Stimulated activated effector memory CD8-positive, alpha-beta T cell treated with anti-CD3 and anti-CD28 coated beads, Interleukin-12 subunit alpha, Interleukin-12 subunit beta, amount 100 ng/mL, for 72 hours (primary cell): ENCODE measurements around the gene TBC1D17.
A peak's percentile ranks its signal among the peaks of the same experiment; 100 is the strongest.

Source experiments
- ATAC-seq: fragments of 150-1000 bp; cut with Tn5 transposase; 2 replicates; pipeline ENCODE4 v1.10.0; 2021
- DNase-seq, 2 donors: peaks; one replicate each; pipeline ENCODE4 v3.0.0; 2021 to 2022; ENCODE audit warnings: low spot score in 2 of 2
- H3K27ac Mint-ChIP-seq: one replicate; pipeline ENCODE4 v1.8.0; 2022; ENCODE audit warnings: mild to moderate bottlenecking, mixed read lengths
- H3K36me3 Mint-ChIP-seq: one replicate; pipeline ENCODE4 v1.8.0; 2022; ENCODE audit warnings: mild to moderate bottlenecking, mixed read lengths
- H3K4me1 Mint-ChIP-seq: one replicate; pipeline ENCODE4 v1.8.0; 2022; ENCODE audit warnings: mixed read lengths
- H3K4me3 Mint-ChIP-seq: one replicate; pipeline ENCODE4 v1.8.0; 2022; ENCODE audit warnings: mild to moderate bottlenecking, mixed read lengths
- H3K9me3 Mint-ChIP-seq: one replicate; pipeline ENCODE4 v1.8.0; 2022; ENCODE audit warnings: mixed read lengths

The TBC1D17 gene

GRCh38 chr19:49875857-49876421, 1.6 kb upstream of the TBC1D17 start:
- no peak overlapping the region for H3K27ac Mint-ChIP-seq
- peaks cover 65% of the 10 kb centered on the region for H3K4me1 Mint-ChIP-seq
- no peaks in the 10 kb centered on the region for H3K9me3 Mint-ChIP-seq
- H3K4me3 Mint-ChIP-seq: no peak overlapping the region
- ATAC-seq (no peak), DNase-seq (no peak)
- H3K36me3 Mint-ChIP-seq: peaks cover 14% of the 10 kb centered on the region

- no peak overlapping the region for H3K27ac Mint-ChIP-seq
- peaks cover 64% of the 10 kb centered on the region for H3K4me1 Mint-ChIP-seq
- peaks cover 13% of the 10 kb centered on the region for H3K36me3 Mint-ChIP-seq
- DNase-seq: peak; percentile 91 to 97
- H3K9me3 Mint-ChIP-seq: no peaks in the 10 kb centered on the region
- ATAC-seq: peak; percentile 71
- H3K4me3 Mint-ChIP-seq: no peak overlapping the region
Observed at GRCh38 chr19:49876422-49877019, 981 bp upstream of the TBC1D17 start.

GRCh38 chr19:49877879-49878743, 609 bp downstream of the TBC1D17 start:
- ATAC-seq: peak; percentile 81
- Mint-ChIP-seq H3K4me3 (no peak overlapping the region), H3K27ac (no peak overlapping the region), H3K9me3 (no peaks in the 10 kb centered on the region), H3K36me3 (no peaks in the 10 kb centered on the region), H3K4me1 (peaks cover 60% of the 10 kb centered on the region)
- DNase-seq: peak in 1 of 2 donors; percentile 98

- H3K4me1 Mint-ChIP-seq: peaks cover 66% of the 10 kb centered on the region
- H3K4me3 Mint-ChIP-seq: no peak overlapping the region
- DNase-seq (no peak), ATAC-seq (no peak)
- H3K27ac Mint-ChIP-seq: no peak overlapping the region
- H3K36me3 Mint-ChIP-seq: no peaks in the 10 kb centered on the region
- no peaks in the 10 kb centered on the region for H3K9me3 Mint-ChIP-seq
Observed at GRCh38 chr19:49878744-49879070, 1.2 kb downstream of the TBC1D17 start.

- peaks cover 59% of the 10 kb centered on the region for H3K4me1 Mint-ChIP-seq
- H3K27ac Mint-ChIP-seq: no peak overlapping the region
- no peaks in the 10 kb centered on the region for H3K36me3 Mint-ChIP-seq
- H3K4me3 Mint-ChIP-seq: no peak overlapping the region
- ATAC-seq (no peak), DNase-seq (no peak)
- H3K9me3 Mint-ChIP-seq: no peaks in the 10 kb centered on the region
Observed at GRCh38 chr19:49879243-49879963, 1.9 kb downstream of the TBC1D17 start.

- H3K27ac Mint-ChIP-seq: peak overlapping the region; percentile 87
- H3K36me3 Mint-ChIP-seq: no peaks in the 10 kb centered on the region
- peaks cover 50% of the 10 kb centered on the region for H3K4me1 Mint-ChIP-seq
- no peak for ATAC-seq
- no peak overlapping the region for H3K4me3 Mint-ChIP-seq
- no peaks in the 10 kb centered on the region for H3K9me3 Mint-ChIP-seq
- no peak for DNase-seq
Observed at GRCh38 chr19:49880162-49880869, 2.8 kb downstream of the TBC1D17 start.

GRCh38 chr19:49881186-49881585, 3.7 kb downstream of the TBC1D17 start:
- DNase-seq (no peak), ATAC-seq (no peak)
- Mint-ChIP-seq H3K4me1 (peaks cover 43% of the 10 kb centered on the region), H3K9me3 (no peaks in the 10 kb centered on the region), H3K36me3 (no peaks in the 10 kb centered on the region), H3K4me3 (no peak overlapping the region), H3K27ac (peak overlapping the region; percentile 87)

- H3K27ac Mint-ChIP-seq: peak overlapping the region; percentile 87
- DNase-seq: no peak
- H3K36me3 Mint-ChIP-seq: no peaks in the 10 kb centered on the region
- no peak for ATAC-seq
- H3K4me3 Mint-ChIP-seq: no peak overlapping the region
- H3K9me3 Mint-ChIP-seq: no peaks in the 10 kb centered on the region
- peaks cover 43% of the 10 kb centered on the region for H3K4me1 Mint-ChIP-seq
Observed at GRCh38 chr19:49881672-49882394, 4.3 kb downstream of the TBC1D17 start.

GRCh38 chr19:49882643-49883042, 5.1 kb downstream of the TBC1D17 start:
- no peaks in the 10 kb centered on the region for H3K9me3 Mint-ChIP-seq

GRCh38 chr19:49883094-49883493, 5.6 kb downstream of the TBC1D17 start:
- Mint-ChIP-seq H3K36me3 (no peaks in the 10 kb centered on the region), H3K27ac (no peak overlapping the region), H3K4me3 (no peak overlapping the region), H3K9me3 (no peaks in the 10 kb centered on the region), H3K4me1 (peaks cover 39% of the 10 kb centered on the region)
- DNase-seq: no peak
- no peak for ATAC-seq

More at GRCh38 chr19:49882643-49883042, 5.1 kb downstream of the TBC1D17 start:
- Mint-ChIP-seq H3K4me3 (no peak overlapping the region), H3K27ac (peak overlapping the region; percentile 87), H3K4me1 (peaks cover 43% of the 10 kb centered on the region), H3K36me3 (no peaks in the 10 kb centered on the region)
- ATAC-seq (no peak), DNase-seq (no peak)

- no peak for ATAC-seq
- H3K36me3 Mint-ChIP-seq: no peaks in the 10 kb centered on the region
- DNase-seq: no peak
- no peak overlapping the region for H3K4me3 Mint-ChIP-seq
- H3K4me1 Mint-ChIP-seq: peaks cover 37% of the 10 kb centered on the region
- H3K9me3 Mint-ChIP-seq: no peaks in the 10 kb centered on the region
- H3K27ac Mint-ChIP-seq: no peak overlapping the region
Observed at GRCh38 chr19:49884109-49884508, 6.6 kb downstream of the TBC1D17 start.

- peaks cover 39% of the 10 kb centered on the region for H3K4me1 Mint-ChIP-seq
- H3K27ac Mint-ChIP-seq: no peak overlapping the region
- H3K9me3 Mint-ChIP-seq: no peaks in the 10 kb centered on the region
- no peaks in the 10 kb centered on the region for H3K36me3 Mint-ChIP-seq
- DNase-seq: no peak
- no peak overlapping the region for H3K4me3 Mint-ChIP-seq
- ATAC-seq: no peak
Observed at GRCh38 chr19:49884760-49885159, 7.3 kb downstream of the TBC1D17 start.

GRCh38 chr19:49887037-49887664, 9.6 kb downstream of the TBC1D17 start:
- no peaks in the 10 kb centered on the region for H3K36me3 Mint-ChIP-seq
- H3K4me1 Mint-ChIP-seq: peaks cover 44% of the 10 kb centered on the region
- H3K27ac Mint-ChIP-seq: peak overlapping the region; percentile 50
- peak overlapping the region; percentile 92 for H3K4me3 Mint-ChIP-seq
- H3K9me3 Mint-ChIP-seq: no peaks in the 10 kb centered on the region
- ATAC-seq (no peak), DNase-seq (no peak)
